ENCODE results near the gene RAB3A.

DNA sequence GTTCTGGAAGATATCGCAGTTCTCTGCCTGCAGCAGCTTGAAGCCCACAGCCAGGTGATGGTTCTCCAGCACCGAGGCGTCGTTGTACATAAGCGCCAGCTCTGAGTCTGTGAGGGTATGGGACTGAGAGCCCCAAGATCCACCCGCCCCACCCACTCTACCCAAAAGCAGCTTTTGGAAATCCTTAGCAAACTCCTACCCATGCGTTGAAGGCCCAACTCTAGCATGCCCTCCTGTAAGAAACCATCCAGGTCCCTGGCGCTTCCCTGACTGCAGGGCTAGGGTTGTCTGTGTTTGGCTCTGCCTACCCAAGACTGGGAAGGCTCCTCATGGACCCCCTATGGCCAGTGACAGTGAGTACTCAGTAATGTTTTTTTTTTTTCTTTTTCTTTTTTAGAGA is 12.9 kb upstream of the RAB3A start:
- TF ChIP-seq, protein P1, sequence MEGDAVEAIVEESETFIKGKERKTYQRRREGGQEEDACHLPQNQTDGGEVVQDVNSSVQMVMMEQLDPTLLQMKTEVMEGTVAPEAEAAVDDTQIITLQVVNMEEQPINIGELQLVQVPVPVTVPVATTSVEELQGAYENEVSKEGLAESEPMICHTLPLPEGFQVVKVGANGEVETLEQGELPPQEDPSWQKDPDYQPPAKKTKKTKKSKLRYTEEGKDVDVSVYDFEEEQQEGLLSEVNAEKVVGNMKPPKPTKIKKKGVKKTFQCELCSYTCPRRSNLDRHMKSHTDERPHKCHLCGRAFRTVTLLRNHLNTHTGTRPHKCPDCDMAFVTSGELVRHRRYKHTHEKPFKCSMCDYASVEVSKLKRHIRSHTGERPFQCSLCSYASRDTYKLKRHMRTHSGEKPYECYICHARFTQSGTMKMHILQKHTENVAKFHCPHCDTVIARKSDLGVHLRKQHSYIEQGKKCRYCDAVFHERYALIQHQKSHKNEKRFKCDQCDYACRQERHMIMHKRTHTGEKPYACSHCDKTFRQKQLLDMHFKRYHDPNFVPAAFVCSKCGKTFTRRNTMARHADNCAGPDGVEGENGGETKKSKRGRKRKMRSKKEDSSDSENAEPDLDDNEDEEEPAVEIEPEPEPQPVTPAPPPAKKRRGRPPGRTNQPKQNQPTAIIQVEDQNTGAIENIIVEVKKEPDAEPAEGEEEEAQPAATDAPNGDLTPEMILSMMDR (IDR thresholded peaks at IDR 0.05; ENCODE audit: low read depth, low read length) = no peak
- no peak for TF ChIP-seq EZH2phosphoT487 (IDR thresholded peaks at IDR 0.05; ENCODE audit: low read depth)
